ENCODE results near the gene KRTAP12-4.
"Not testable (repeated sequence)": the region's sequence is repeated elsewhere in the genome, so short reads cannot be mapped to it uniquely, and the experiment has no call there.

The KRTAP12-4 gene

GRCh38 chr21:44611551-44611950 is 42.9 kb downstream of the KRTAP12-4 start:
- no peak for DNase-seq (ENCODE audit: low read depth, low spot score)

DNA sequence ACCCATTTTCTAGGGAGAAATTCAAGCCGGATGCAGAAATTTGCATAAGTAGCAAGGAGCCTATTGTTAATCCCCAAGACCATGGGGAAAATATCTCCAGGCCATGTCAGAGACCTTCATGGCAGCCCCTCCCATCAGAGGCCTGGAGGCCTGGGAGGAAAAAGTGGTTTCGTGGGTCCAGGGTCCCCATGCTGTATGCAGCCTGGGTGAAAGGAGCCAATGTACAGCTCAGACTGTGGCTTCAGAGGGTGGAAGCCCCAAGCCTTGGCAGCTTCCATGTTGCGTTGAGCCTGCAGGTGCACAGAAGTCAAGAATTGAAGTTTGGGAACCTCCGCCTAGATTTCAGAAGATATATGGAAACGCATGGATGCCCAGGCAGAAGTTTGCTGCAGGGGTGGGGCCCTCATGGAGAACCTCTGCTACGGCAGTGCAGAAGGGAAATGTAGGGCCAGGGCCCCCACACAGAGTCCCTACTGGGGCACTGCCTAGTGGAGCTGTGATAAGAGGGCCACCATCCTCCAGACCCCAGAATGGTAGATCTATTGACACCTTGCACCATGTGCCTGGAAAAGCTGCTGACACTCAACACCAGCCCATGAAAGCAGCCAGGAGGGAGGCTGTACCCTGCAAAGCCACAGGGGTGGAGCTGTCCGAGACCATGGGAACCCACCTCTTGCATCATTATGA is 44.2 kb downstream of the KRTAP12-4 start:
- DNase-seq (ENCODE audit: low read depth, low spot score), result not testable (repeated sequence)

GRCh38 chr21:44609193-44609592 is 45.3 kb downstream of the KRTAP12-4 start:
- DNase-seq (ENCODE audit: low read depth, low spot score), result no peak

DNA sequence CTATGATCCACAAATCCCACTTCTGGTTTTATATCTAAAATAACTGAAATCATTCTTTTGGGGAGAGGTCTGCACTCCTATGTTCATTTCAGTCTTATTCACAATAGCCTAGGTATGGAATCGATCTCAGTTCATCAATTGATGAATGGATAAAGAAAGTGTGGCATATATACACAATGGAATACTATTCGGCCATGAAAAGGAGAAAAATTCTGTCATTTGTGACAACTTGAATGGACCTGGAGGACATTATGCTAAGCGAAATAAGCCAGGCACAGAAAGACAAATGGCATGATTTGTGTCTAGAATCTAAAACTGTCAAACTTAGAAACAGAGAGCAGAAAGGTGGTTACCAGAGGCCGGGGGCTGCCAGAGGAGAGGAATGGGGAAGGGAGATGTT is 48.0 kb downstream of the KRTAP12-4 start:
- no peak for DNase-seq (ENCODE audit: low read depth, low spot score)
